PC-3 (cell line): Measurements from ENCODE around the gene PITRM1. TPM values are rescaled to one million over a fixed set of nuclear protein-coding genes. Genes with fewer than 3 reads are reported as not detected.

Experiments
- ATAC-seq: fragments of 200-7000 bp; cut with Tn5 transposase; 2 replicates; pipeline ENCODE4 v1.9.1; 2020; ENCODE audit warnings: mild to moderate bottlenecking, moderate library complexity
- BruUV-seq: library from RNA; stranded (reverse); fragments of 400-500 nt; replicated peaks from 2 replicates; lab custom pipeline; 2021; lab: Mats Ljungman, UMichigan
- CTCF ChIA-PET: fragments of 300-600 bp; sonication (Branson Sonifier 250); formaldehyde crosslinking; loops from one replicate; lab custom pipeline; 2022; ENCODE audit warnings: antibody characterized with exemption; lab: Charles Lee
- POLR2A ChIA-PET: fragments of 300-600 bp; sonication (Branson Sonifier 250); formaldehyde crosslinking; loops from one replicate; lab custom pipeline; 2022; ENCODE audit warnings: antibody characterized with exemption; ENCODE audit not compliant: unreplicated experiment; lab: Charles Lee
- DNase-seq: peaks from one replicate; pipeline ENCODE4 v3.0.0-alpha.2; 2015
- H2AFZ ChIP-seq: fragments of 300-600 bp; sonication (generic); 2 replicates; pipeline ENCODE4 v1.6.0; 2016; ENCODE audit warnings: antibody characterized with exemption, low read length
- H3F3A ChIP-seq: fragments of 300-600 bp; sonication (generic); one replicate; pipeline ENCODE4 v1.6.0; 2017; ENCODE audit warnings: antibody characterized with exemption, low read length, control low read depth, mild to moderate bottlenecking; ENCODE audit not compliant: unreplicated experiment
- H3K27ac ChIP-seq: fragments of 300-600 bp; sonication (generic); 2 replicates; pipeline ENCODE4 v1.5.1; 2016; ENCODE audit warnings: mild to moderate bottlenecking, low read length
- H3K27me3 ChIP-seq: fragments of 300-600 bp; sonication (generic); 2 replicates; pipeline ENCODE4 v1.6.1; 2016; ENCODE audit warnings: low read length, mixed read lengths
- H3K36me3 ChIP-seq: fragments of 300-600 bp; sonication (generic); 2 replicates; pipeline ENCODE4 v1.6.1; 2016; ENCODE audit warnings: low read depth, mixed run types, low read length, mixed read lengths
- H3K4me1 ChIP-seq: fragments of 300-600 bp; sonication (generic); 2 replicates; pipeline ENCODE4 v1.5.1; 2016; ENCODE audit warnings: low read length; ENCODE audit not compliant: insufficient read depth
- H3K4me2 ChIP-seq: fragments of 300-600 bp; sonication (generic); 2 replicates; pipeline ENCODE4 v1.6.0; 2016; ENCODE audit warnings: low read length
- H3K4me3 ChIP-seq: fragments of 300-600 bp; sonication (generic); 2 replicates; pipeline ENCODE4 v1.5.1; 2016; ENCODE audit warnings: mild to moderate bottlenecking, low read length, mixed read lengths
- H3K79me2 ChIP-seq: fragments of 300-600 bp; sonication (generic); 2 replicates; pipeline ENCODE4 v1.6.1; 2017; ENCODE audit warnings: low read length, mixed read lengths
- H3K9ac ChIP-seq: fragments of 300-600 bp; sonication (generic); 2 replicates; pipeline ENCODE4 v1.6.0; 2016; ENCODE audit warnings: mild to moderate bottlenecking, low read length
- H3K9me2 ChIP-seq: fragments of 300-600 bp; sonication (generic); replicated peaks from 2 replicates; pipeline ENCODE4 v1.6.1; 2016; ENCODE audit warnings: mixed run types, low read length, mixed read lengths
- H3K9me3 ChIP-seq: fragments of 300-600 bp; sonication (generic); 2 replicates; pipeline ENCODE4 v1.6.1; 2016; ENCODE audit warnings: low read length, mixed read lengths
- H4K20me1 ChIP-seq: fragments of 300-600 bp; sonication (generic); 2 replicates; pipeline ENCODE4 v1.6.1; 2016; ENCODE audit warnings: low read length, mixed read lengths
- EZH2 ChIP-seq: fragments of 300-600 bp; sonication (generic); IDR thresholded peaks from one replicate; pipeline ENCODE4 v1.6.1; 2017; ENCODE audit warnings: antibody characterized with exemption, mild to moderate bottlenecking, low read length; ENCODE audit not compliant: unreplicated experiment
- EZH2phosphoT487 ChIP-seq: fragments of 300-600 bp; sonication (generic); IDR thresholded peaks from 2 replicates; pipeline ENCODE4 v1.6.1; 2018; ENCODE audit warnings: mild to moderate bottlenecking, antibody characterized with exemption, low read length, borderline replicate concordance
- intact Hi-C: fragments of 100-400 bp; cut with micrococcal nuclease; formaldehyde crosslinking; loops from 2 replicates; pipeline ENCODE4 v1.9.0; 2023
- total RNA-seq: library from RNA; depleted of rRNA; stranded (reverse); fragments of >200 nt; gene quantifications from 2 replicates; pipeline ENCODE4 v1.2.3, GENCODE V29; 2014
- TF ChIP-seq, protein P1 (sequence below): fragments of 300-600 bp; sonication (generic); conservative IDR thresholded peaks from 2 replicates; pipeline ENCODE4 v1.5.1; 2017; ENCODE audit warnings: antibody characterized with exemption, low read depth, mild to moderate bottlenecking, low read length

The PITRM1 gene
- total RNA-seq, 1 experiment from 2014 or later, result 73.2 TPM

DNA sequence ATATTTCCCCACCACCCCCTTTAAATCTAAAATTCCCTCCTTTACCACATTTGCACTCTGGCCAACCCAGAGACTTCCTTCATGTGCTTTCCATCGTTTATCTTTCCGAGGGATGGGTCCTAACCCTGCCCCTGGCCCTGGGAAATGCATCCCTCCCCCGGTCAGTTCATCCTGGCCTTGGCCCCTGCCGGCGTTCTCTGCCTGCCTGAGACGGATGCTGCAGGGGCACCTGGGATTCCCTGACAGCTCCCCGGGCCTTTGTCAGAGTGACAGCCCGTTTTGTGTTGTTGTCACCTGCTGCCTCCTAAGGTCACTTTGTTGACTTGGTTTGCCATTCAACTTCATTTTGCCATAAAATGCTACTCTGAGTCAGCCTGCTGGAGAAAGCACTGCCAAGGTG, 34.8 kb upstream of the PITRM1 start:
- ChIA-PET CTCF (no interaction called here), POLR2A (no interaction called here)
- TF ChIP-seq, protein P1, sequence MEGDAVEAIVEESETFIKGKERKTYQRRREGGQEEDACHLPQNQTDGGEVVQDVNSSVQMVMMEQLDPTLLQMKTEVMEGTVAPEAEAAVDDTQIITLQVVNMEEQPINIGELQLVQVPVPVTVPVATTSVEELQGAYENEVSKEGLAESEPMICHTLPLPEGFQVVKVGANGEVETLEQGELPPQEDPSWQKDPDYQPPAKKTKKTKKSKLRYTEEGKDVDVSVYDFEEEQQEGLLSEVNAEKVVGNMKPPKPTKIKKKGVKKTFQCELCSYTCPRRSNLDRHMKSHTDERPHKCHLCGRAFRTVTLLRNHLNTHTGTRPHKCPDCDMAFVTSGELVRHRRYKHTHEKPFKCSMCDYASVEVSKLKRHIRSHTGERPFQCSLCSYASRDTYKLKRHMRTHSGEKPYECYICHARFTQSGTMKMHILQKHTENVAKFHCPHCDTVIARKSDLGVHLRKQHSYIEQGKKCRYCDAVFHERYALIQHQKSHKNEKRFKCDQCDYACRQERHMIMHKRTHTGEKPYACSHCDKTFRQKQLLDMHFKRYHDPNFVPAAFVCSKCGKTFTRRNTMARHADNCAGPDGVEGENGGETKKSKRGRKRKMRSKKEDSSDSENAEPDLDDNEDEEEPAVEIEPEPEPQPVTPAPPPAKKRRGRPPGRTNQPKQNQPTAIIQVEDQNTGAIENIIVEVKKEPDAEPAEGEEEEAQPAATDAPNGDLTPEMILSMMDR, result no peak
- TF ChIP-seq EZH2phosphoT487 (no peak), EZH2 (no peak)
- Histone ChIP-seq H3K9me2 (no peaks in the 10 kb centered on the region), H3K4me2 (no peak overlapping the region), H3F3A (no peaks in the 10 kb centered on the region), H3K4me3 (no peak overlapping the region), H4K20me1 (no peaks in the 10 kb centered on the region), H3K4me1 (no peaks in the 10 kb centered on the region), H3K9ac (no peak overlapping the region), H3K27ac (no peak overlapping the region), H3K36me3 (no peaks in the 10 kb centered on the region), H3K27me3 (no peaks in the 10 kb centered on the region), H2AFZ (no peak overlapping the region), H3K9me3 (no peaks in the 10 kb centered on the region), H3K79me2 (no peaks in the 10 kb centered on the region)
- intact Hi-C loops, result no loop called here
- ATAC-seq, result no peak
- BruUV-seq, result no TSS peak
- DNase-seq, result no peak

DNA sequence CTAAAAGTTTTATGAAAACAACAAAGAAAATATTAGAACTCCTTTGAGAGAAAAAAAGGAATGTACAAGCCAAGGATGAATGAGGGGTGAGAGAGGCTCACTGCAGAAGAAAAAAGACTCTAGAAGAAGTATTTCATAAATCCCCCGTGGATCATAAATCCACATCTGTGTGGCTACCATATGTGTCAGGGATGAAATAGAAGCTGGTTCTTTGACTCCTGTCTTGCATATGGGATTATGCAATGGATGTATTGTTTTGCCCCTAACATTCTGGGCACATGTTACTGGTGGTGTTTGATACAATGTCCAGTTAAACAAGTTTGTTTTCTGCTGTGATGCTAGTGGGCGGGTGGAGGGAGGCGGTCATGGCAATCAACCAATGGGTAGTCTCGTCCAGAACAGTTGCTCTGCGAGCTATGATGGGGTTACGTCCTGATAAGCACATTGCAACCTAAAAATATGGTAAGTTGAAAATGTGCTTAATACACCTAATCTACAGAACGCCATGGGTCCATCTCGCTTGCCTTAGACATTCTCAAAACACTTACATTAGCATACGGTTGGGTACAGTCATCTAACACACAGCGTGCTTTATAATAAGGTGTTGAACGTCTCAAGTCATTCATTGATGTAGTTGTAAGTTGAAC, 34.1 kb upstream of the PITRM1 start:
- Histone ChIP-seq H3K4me2 (no peak overlapping the region), H3K27ac (no peak overlapping the region), H3K27me3 (no peaks in the 10 kb centered on the region), H2AFZ (no peak overlapping the region), H3K9ac (no peak overlapping the region), H3K4me3 (no peak overlapping the region), H4K20me1 (no peaks in the 10 kb centered on the region), H3F3A (no peaks in the 10 kb centered on the region), H3K79me2 (no peaks in the 10 kb centered on the region), H3K4me1 (no peaks in the 10 kb centered on the region), H3K9me3 (no peaks in the 10 kb centered on the region), H3K36me3 (no peaks in the 10 kb centered on the region), H3K9me2 (no peaks in the 10 kb centered on the region)
- TF ChIP-seq, protein P1, result no peak
- TF ChIP-seq EZH2, result no peak
- no peak for TF ChIP-seq EZH2phosphoT487
- DNase-seq (no peak), ATAC-seq (no peak)
- no TSS peak for BruUV-seq
- POLR2A ChIA-PET, result no interaction called here
- intact Hi-C loops, result no loop called here
- CTCF ChIA-PET, result no interaction called here

DNA sequence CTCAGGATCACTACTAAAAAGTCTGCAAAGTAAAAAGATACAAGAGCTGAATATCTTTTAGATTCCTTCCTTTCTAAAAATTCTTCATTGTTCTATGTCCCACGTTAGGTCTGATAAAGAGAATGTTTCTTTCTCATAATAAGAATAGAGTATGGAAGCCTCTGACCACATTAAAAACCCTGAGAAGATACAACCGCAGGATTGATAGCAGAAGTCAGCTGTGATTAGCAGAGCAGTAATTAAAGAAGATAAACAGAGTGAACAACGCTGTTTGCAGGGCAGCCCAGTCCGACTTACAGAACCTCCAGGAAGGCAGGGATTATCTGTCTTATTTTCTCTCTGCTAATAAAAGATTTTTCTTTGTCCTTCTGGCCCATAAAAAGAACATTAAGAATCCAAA, 31.4 kb upstream of the PITRM1 start:
- TF ChIP-seq, protein P1, result no peak
- TF ChIP-seq EZH2phosphoT487 (no peak), EZH2 (no peak)
- no TSS peak for BruUV-seq
- ChIA-PET CTCF (no interaction called here), POLR2A (interaction anchor here (0.6 kb wide), 1 partner anchor 601 kb away, joined by 3 read pairs; no protein-coding TSS in a partner anchor)
- no peaks in the 10 kb centered on the region for H3F3A ChIP-seq
- no peak overlapping the region for H3K4me3 ChIP-seq
- H2AFZ ChIP-seq, result 0 out of 2 replicates have a peak overlapping the region, but pooled peaks have one; percentile 34
- ATAC-seq (no peak), DNase-seq (no peak)
- no peaks in the 10 kb centered on the region for H3K9me3 ChIP-seq
- no peaks in the 10 kb centered on the region for H4K20me1 ChIP-seq
- no peaks in the 10 kb centered on the region for H3K36me3 ChIP-seq
- no peaks in the 10 kb centered on the region for H3K79me2 ChIP-seq
- H3K9me2 ChIP-seq, result no peaks in the 10 kb centered on the region
- H3K27me3 ChIP-seq, result no peaks in the 10 kb centered on the region
- no peak overlapping the region for H3K27ac ChIP-seq
- intact Hi-C loops, result no loop called here
- peak overlapping the region; percentile 22; the same call in 1 of the 2 replicates for H3K4me2 ChIP-seq
- no peaks in the 10 kb centered on the region for H3K4me1 ChIP-seq
- H3K9ac ChIP-seq, result no peak overlapping the region
